Left kidney (tissue), 2 donors: ENCODE measurements around the gene COL17A1. TPM values are rescaled to one million over a fixed set of nuclear protein-coding genes. Genes with fewer than 3 reads are reported as not detected.
A peak's percentile ranks its signal among the peaks of the same experiment; 100 is the strongest.

Experiments used
- DNase-seq: peaks from one replicate; pipeline ENCODE4 v3.0.0-alpha.2; 2013
- polyA plus RNA-seq: library from polyadenylated mRNA; unstranded; fragments of 120-200 nt; gene quantifications from one replicate; pipeline ENCODE4 v1.2.1, GENCODE V29; 2013; ENCODE audit not compliant: insufficient read length

COL17A1 gene
- polyA plus RNA-seq, 1 donor: 0.63 TPM

- no peak for DNase-seq
These were observed 33.2 kb downstream of the COL17A1 start for GRCh38 chr10:104052431-104052830.

GRCh38 chr10:104049504-104050250, 36.0 kb downstream of the COL17A1 start:
- no peak for DNase-seq

DNA sequence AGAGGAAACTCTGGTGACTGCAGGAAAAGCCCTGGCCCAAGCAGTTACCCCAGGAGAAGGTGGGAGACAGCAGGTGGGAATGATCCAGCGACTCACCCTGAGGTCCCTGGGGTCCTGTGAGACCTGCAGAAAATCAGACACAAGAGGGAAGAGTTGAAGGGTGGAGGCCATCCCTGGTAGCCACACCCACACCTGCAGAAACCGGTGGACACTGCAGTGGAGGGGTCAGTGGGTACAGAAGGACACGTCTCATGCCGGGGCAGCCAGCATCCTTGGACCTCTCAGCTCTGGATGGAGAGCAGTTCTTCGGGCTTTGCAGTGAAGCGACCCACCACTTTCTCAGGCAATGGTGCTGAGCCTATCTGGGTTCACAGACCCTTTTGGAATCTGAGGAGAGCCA, 39.0 kb downstream of the COL17A1 start:
- DNase-seq: no peak

DNA sequence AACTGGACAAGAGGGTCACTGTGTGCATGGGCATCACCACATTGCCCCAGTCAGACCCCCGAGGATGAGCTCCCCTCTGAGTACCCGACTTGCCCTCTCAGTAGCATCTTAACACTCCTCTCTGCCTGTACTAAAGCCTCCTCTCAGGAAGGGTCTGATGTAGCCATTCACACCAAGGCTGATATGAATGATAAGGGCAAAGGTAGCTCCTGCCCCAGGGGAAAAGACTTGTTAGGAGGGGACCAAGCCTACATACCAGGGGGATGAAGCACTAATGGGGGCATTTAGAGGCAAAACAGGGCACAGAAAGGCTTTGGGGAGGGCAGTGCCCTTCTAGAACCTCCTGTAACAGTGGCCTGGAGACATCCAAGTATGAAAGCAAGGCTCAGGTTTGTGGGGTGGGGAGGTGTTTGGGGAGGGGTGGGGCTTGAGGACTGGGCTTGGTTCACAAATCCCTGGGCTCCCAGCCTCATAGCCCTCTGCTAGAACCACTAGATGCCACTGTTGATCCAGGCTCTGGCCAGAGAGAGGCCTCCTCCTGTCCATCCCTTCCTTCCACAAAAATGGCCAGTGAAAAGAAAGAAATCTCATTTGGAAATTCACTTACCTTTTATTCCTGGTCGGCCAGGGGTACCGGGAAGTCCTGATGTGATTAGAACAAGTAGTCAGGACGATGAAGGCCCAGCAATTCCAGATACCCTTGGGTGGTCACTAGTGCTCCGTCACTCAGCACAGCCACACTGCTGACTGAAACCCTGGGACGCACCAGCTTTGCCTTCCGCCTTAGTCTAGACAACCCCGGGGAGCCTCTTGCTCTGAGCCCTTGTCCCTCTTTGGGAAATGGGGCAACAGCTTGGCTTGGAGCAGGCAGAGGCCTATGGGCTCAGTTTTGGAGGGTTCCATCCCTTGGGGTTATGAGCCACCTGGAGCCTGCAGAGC, 40.3 kb downstream of the COL17A1 start:
- peak; percentile 55 for DNase-seq

DNA sequence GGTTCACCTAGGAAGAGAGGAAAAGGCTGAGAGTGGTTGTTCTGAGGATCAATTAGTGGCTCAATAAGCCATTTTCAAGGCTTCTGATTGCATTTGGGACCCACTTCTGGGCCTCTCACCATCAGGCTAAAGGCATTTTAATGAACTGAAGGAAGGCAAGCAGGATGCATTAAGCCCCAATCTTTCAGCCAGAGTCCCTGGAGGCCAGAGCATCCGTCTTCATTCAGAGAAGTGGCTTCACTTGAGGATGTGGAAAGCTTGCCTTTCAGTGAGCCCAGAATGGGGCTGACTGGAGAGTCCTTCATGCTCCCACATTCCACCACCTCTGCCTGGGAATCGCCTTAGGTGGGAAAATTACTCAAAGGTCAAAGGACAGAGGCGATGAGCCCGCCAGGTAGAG, 41.8 kb downstream of the COL17A1 start:
- DNase-seq: no peak

GRCh38 chr10:104043185-104043830, 42.4 kb downstream of the COL17A1 start:
- no peak for DNase-seq

- DNase-seq: no peak
These were observed 43.7 kb downstream of the COL17A1 start for GRCh38 chr10:104041891-104042535.

GRCh38 chr10:104040862-104041789, 44.6 kb downstream of the COL17A1 start:
- no peak for DNase-seq

DNA sequence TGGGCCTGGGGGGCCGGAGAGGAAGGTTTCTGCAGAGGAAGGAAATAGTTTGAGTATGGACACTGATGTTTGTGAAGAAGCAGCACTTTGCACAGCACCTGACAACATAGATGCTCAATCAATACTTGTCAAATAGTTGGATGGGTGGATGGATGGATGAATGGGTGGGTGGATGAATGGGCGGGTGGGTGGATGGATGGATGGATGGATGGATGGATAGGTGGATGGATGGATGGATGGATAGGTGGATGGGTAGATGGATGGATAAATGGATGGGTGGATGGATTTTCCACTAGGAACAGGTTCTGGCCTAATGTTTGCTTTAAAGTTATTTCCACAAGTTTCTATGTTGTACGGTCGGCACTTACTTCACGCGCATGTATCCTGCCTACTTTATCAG, 45.3 kb downstream of the COL17A1 start:
- no peak for DNase-seq

DNA sequence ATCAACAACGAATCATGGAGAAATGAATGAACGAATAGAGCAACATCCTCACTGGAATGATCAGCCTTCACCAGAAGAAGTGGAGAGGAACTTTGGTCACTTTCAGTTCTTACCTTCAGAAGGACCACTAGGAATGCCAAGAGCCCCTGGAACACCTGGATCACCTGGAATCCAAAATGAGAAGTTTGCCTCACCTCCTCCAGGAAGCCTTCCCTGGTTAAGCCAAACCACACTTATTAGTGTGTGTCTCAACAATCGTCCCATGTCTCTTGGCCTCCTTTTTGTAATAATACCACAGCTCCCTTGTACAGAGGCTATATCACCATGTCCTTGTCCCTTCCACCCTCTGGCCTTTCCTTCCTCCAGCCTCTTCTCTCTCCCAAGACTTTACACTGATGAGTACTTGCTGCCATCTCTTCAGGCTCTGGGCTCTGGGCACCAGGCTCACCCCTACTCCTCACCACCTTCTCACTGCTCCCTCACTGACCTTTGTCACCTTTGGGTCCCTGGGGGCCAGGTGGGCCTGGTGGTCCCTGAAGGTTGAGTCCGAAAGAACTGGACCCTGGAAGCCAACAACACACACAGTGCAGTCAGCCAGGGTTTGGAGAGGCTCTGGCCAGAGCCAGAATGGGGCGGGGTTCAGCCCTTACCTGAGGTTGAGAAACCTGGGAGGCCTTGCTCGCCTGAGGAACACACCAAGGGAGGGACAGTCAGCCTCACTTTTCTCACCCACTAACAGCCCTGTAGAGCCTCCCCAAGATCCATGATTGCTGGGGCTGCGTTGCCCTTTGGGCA, 46.5 kb downstream of the COL17A1 start:
- DNase-seq: no peak

DNA sequence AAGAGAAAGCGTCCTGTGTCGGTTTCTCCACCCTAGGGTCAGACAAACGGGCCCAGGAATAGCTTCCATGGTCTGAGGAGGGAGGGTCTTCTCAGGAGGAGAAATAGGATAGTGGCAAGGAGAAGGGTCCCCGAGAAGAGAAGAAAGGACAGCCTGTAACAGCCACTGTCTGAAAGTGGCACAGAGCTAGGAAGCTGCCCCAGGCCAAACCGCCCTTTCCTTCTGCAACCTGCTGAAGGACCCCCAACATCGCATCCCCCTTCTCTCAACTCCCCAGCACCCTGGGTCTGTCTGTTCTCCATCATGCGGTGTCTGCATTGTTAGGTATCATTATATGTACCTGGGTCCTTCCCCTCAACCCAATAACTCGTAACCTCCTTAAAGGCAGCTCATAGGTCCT, 47.1 kb downstream of the COL17A1 start:
- no peak for DNase-seq

DNA sequence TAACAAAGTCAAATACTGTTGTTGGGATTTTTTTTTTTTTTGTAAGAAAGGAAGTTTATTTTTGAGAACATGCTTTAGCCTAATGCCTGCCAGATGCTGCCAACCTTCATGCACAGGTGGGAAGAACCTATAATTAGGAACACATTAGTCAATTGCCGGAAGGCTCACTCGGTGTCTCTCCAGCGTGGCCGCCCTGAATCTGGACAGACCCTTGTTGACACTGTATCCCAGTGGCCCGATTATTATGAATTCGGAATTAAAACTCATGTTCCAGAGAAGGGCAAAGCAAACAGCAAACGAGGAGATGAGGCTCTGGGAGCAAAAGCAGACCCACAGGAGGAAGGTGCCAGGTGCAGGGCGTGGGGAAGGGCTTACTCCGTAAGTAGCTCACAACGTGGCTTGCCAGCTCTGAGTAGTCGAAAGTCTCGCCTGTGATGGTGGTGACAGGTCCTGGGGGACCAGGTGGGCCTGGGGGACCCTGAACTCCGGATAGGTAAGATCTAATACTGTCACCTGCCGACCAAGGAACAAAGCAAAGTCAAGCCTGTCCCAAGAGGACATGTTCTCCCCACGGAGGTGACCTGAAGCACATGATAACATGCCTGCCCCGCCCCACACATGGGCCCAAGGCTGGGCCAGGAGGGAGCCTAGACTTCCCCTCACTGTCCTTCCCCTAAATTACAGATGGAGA, 48.3 kb downstream of the COL17A1 start:
- DNase-seq: no peak

- no peak for DNase-seq
These were observed 49.0 kb downstream of the COL17A1 start for GRCh38 chr10:104036518-104037260.

- no peak for DNase-seq
These were observed 49.7 kb downstream of the COL17A1 start for GRCh38 chr10:104036069-104036384.

- DNase-seq: no peak
These were observed 50.2 kb downstream of the COL17A1 start for GRCh38 chr10:104035194-104036068.

DNA sequence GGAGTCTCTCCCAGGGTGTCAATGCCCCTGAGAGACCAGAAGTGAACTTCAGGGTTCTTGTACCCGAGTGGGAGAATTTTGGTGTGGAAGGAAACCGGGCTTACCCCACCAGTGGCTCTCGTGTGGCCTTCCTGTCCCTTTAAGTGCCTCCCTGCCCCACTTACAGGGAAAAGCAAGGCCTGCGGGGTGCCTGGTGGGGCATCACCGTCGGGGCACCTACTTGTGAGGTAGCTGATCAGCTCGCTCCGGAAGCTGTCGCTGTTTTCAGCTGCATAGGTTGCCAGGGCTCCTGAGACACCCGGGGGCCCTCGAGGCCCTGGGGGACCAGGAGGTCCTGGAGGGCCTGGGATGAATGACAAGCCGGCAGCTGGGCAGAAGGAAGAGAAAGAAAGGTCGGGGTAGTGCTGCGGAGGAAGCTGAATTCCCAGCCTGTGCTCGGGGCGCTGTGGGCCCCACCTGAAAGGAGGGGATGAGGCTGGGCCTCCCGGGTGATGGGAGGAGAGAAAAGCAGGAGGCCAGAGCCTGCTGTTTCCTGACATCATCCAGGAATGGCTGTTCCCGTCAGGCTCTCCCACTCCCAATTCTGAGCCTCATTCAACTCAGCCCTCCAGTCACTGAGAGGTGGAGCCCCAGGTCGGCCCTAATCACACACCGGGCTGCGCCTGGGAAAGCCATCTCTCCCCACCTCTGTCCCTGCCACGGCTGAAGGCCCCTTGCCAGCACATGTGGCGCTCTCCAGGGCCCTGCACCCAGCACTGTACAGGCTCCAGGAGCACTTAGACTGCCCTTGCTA, 51.1 kb downstream of the COL17A1 start:
- no peak for DNase-seq

DNA sequence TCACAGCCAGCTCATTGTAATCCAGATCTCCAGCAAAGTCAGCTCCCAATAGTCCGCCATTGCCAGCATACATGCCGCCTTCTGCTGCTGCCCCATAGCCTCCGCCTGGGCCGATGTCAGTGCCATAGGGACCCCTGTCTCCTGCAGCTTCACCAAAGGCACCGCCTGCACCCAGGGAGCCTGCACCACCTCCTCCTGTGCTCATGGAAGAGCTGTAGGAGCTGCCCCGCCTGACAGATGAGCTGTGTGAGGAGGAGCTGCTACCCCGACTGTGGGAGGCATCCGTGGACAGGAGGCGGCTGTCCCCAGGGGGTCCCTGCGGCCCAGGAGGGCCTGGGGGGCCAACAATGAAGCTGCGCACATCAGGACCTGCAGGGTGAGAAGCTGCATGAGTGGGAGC, 51.7 kb downstream of the COL17A1 start:
- no peak for DNase-seq
